GM19023 (cell line): ENCODE results near the gene GPRC5A.

Experiments
- ATAC-seq: cut with Tn5 transposase; IDR thresholded peaks from one replicate; pipeline ENCODE4 v1.9.1; 2021; ENCODE audit warnings: mild to moderate bottlenecking, moderate library complexity; ENCODE audit not compliant: unreplicated experiment

The GPRC5A gene

DNA sequence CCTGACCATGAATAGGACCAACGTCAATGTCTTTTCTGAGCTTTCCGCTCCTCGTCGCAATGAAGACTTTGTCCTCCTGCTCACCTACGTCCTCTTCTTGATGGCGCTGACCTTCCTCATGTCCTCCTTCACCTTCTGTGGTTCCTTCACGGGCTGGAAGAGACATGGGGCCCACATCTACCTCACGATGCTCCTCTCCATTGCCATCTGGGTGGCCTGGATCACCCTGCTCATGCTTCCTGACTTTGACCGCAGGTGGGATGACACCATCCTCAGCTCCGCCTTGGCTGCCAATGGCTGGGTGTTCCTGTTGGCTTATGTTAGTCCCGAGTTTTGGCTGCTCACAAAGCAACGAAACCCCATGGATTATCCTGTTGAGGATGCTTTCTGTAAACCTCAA lies 17.3 kb downstream of the GPRC5A start:
- ATAC-seq = no peak

DNA sequence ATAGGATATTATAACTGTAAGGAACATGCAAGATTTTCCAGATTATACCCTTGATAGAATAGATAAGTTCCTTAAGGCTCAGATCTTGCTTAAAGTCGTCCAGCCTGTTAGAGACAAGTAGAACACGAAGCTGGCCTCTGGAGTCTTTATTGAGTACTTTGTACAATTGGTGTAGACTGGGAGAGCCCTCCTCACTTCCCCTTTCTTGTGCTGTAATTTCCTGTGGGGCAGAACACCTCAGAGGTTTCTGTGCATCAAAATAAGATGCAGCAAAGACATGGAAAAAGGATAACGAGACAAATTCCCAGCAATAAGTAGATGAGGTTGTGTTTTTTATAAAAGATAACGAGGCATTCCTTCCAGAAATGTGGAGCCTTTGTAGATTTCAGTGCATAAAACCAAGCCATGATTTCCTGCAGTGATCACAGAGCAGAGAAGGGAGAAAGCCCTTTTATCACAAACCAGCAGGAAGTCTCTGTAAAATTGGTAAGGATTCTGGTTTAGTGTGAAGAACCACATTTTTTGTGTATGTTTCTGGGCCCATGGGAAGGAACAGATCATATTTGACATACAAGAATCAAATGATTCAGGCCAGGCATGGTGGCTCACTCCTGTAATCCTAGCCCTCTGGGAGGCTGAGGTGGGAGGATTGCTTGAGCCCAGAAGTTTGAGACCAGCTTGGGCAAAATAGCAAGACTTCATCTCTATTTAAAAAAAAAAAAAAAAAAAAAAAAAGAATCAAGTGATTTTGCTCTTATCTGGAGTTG lies 18.0 kb downstream of the GPRC5A start:
- ATAC-seq = no peak

DNA sequence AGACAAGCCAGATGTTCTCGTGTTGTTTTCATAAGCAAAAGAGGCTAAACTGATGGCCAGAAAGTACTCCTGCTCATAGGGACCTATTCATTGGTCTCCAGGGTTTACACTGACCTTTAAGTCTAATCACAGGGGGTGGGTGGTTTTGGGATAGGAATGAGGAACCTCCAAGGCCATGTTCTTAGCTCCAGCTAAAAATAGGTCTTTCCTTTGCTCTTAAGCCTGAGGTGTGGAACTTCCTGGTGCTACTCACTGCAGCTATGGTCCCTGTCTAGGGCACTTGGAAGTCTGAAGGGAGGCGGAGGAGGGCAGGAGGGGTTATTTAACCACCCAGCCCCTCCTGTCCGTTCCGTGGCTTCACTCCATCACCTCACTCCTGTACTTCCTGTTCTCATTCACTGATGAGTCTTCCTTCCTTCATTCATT lies 18.6 kb downstream of the GPRC5A start:
- ATAC-seq = no peak

DNA sequence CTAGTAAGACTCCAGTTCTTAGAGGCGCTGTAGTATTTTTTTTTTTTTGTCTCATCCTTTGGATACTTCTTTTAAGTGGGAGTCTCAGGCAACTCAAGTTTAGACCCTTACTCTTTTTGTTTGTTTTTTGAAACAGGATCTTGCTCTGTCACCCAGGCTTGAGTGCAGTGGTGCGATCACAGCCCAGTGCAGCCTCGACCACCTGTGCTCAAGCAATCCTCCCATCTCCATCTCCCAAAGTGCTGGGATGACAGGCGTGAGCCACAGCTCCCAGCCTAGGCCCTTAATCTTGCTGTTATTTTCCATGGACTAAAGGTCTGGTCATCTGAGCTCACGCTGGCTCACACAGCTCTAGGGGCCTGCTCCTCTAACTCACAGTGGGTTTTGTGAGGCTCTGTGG lies 21.3 kb downstream of the GPRC5A start:
- ATAC-seq = no peak

DNA sequence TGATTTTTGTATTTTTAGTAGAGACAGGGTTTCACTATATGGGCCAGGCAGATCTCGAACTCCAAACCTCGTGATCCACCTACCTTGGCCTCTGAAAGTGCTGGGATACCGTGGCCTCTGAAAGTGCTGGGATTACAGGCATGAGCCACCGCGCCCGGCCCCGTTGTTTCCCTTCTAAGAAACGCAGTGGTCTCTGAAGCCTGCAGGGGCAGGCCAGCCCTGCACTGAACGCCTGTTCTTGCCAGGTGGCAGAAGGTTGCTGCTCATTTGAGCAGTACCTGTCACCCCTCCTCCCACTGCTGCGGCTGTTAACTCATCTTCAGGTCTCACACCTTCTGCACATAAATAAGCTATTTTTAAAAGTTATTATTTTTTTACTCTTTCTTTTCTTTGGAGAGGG lies 24.3 kb downstream of the GPRC5A start:
- ATAC-seq = no peak

DNA sequence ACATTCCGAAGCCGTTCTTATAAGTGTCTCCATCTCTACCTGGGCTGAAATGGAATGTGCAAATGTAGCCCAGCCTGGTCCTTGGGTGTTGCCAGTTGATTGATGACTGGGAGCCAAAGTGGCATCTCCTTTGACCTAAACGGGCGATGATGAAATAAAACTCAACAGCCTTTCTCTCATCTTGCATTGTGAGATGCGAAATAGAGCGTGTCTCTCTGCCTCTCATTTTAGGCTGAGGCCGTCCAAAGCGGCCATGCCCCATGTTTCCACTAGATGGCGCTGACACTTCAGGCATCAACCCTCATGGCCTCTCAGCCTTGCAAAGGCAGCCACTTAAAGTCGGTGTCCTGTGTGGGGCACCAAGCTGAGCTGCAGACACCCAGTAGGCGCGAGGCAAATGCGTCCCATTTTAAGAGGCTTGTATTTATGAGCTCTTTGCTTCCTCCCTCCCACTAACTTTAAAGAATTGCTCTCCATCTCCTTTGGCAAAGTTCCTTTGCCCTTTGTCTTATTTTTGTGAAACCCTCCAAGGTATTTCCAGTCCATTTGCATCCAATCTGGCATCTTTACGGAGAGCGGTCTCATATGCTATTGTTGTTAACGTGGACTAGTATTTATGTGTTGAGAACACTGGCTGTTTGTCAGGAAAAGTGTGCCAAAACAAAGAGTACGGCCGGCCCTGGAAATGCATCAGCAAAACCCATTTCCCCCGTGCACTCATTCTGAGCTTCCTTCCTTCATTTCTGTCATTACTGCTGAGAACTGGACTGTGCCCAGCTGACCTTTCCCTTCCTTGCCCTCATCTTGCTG lies 25.0 kb downstream of the GPRC5A start:
- peak; percentile 96 for ATAC-seq

DNA sequence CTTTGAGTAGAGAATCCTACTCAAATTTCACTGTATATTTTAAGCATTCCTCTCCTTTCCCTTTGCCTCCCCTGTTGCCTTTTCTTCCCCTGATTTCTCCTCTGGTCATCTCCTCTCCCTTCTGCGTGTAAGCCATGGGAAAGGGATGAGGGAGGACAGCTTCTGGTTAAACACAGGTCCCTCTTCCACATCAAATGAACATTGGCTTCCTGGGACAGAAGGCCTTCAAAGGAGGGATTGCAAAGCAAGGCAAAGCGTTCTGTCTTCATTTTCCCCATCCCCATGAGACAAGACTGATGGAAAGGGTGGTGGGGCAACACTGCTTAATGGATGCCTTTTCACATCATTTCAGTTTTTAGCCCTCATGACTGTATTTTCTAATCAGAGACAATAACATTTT lies 26.2 kb downstream of the GPRC5A start:
- no peak for ATAC-seq

DNA sequence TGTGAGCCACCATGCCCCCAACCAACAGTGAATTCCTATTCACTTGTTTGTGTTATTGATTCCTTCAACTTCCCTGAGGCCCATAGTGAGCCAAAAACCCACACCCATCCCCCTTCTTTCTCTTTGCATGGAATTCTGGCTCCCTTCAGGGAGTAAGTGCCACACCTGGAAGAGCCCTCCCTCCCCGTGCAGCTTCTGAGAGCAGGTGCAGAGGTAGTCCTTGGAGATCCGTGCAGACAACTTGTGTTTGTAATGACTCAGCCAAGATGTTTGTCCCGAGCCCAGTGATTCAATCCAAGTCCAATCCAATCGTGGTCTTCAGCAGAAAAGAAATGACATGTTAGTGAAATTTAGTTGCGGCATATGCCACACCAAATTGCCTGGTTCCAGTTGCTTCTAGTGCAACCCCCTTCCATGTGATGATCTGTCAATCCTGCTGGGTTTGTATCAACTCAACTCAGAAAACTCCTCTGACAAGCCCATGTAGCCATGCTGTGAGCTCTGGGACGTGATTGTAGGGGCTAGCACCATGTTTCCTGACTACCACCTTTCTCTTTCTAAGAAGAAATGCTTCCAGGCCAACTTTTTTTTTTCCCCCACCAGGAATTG lies 27.5 kb downstream of the GPRC5A start:
- no peak for ATAC-seq

DNA sequence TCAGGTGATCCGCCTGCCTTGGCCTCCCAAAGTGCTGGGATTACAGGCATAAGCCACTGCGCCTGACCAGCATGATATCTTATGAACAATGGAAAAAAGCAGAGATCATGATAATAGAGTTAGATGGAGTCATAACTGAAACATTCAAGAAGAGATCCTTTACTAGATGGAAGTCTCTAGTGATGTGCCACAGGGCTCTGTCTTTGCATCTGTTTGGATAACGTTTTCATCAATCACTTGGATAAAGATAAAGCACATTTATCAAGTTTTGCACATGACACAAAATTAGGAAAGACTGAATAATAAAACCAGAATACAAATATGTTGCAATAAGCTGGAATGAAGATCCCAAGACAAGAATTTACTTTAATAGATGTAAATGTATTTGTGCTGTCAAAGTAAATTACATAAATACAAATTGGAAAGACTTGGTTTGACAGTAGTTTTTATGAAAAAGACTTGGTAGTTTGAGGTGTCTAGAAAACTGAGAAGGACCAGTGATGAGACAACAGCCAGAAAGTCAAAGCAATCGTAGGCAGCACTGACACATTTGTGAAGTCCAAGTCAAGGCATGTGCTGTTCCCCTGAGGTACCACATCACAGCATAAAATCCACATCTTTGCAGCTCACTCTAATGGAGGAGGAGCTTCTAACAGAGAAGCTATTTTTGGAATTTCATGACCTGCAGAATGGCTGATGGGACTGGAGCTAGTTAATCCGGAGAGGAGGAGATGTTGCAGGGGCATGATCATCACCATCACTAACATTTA lies 28.5 kb downstream of the GPRC5A start:
- no peak for ATAC-seq

DNA sequence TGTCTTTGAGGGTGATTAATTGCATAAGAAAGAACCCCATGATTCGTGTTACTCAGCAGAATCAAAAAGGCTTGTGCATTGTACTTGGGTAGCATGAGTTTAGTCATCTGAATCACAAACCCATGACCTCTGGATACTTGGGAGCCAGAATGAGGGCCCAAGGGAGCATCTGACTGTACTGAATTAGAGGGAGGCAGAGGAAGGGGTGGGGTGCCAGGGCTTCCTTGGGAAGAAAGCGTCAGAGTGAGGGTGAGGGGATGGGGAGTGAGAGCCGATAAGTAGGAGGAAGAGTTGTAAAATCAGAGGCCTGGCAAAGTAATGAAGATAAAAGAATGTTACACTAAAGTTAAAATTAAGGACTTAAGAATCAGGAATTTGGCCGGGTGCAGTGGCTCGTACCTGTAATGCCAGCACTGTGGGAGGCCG lies 30.8 kb downstream of the GPRC5A start:
- no peak for ATAC-seq

DNA sequence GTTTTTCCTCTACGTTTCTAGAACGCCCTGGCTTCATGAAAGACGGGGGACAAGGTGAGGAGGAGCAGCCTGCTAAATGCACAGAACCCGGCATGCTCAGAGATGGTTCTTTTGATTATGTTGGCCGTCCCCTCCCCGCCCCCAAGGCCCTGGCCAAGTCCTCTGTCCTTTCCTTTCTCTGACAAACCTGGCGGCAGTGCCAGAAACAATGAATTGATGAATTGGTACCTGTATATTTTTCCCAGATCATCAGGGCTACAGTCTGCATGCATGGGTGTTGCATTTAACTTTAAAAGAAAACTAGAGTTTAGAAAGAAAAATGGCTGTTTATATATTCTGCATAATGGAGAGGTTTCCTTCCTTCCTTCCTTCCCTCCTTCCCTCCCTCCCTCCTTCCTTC lies 31.6 kb downstream of the GPRC5A start:
- ATAC-seq = no peak

DNA sequence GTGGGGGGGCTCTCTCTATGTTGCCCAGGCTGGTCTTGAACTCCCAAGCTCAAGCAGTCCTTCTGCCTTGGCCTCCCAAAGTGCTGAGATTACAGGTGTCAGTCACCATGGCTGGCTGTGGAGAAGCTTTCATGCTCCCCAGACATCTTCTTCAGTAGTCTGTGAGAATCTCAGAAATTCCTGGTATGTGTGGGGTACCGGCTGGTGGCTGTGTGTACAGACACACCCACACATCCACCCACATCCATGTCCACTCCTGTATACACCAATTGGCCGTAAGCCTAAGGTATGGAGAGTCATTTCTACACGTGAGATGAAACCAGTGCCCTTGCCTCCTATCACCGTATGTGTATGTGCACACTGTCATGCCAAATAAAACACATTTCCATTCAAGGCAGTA lies 32.8 kb downstream of the GPRC5A start:
- no peak for ATAC-seq

DNA sequence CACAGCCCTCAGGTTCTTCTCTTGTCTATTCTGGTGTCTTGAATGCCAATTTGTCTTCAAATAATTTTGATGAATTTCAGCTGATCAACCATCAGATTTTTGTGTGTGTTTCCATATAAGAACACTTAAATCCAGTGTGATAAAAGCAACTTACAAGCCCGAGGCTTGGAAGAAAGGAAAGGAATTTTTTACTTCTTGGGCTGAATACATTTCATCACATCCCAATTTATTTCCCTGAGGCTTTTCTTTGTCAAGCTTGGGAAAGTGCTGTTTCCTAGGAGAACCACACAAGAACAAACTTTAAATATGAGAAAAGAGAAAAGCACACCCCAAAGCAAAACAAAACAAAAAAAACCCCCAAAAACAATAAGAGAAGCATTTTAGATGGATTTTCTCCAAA lies 34.0 kb downstream of the GPRC5A start:
- no peak for ATAC-seq

DNA sequence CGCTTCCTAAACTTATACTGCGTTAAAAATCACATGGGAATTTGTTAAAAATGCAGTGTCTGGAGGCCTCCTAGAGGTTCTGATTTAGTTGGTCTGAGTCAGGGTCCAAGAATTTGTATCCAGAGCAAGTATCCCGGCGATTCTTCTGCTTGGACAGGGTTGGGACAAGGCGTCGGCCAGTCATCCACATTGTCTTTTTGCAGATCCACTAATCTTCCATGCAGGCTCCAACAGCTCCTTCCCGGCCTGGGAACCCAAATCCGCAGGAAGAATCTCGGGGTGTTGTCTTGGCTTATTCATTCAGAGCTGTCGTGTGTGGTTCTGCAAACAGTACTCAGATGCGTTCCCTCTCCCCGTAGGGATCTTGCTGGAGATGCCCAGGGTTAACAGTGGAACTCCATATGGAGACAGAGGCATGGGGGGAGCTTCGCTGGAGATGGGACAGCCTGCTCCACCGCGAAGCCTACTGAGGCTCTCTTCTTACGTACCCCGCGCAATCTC lies 35.3 kb downstream of the GPRC5A start:
- ATAC-seq = no peak

DNA sequence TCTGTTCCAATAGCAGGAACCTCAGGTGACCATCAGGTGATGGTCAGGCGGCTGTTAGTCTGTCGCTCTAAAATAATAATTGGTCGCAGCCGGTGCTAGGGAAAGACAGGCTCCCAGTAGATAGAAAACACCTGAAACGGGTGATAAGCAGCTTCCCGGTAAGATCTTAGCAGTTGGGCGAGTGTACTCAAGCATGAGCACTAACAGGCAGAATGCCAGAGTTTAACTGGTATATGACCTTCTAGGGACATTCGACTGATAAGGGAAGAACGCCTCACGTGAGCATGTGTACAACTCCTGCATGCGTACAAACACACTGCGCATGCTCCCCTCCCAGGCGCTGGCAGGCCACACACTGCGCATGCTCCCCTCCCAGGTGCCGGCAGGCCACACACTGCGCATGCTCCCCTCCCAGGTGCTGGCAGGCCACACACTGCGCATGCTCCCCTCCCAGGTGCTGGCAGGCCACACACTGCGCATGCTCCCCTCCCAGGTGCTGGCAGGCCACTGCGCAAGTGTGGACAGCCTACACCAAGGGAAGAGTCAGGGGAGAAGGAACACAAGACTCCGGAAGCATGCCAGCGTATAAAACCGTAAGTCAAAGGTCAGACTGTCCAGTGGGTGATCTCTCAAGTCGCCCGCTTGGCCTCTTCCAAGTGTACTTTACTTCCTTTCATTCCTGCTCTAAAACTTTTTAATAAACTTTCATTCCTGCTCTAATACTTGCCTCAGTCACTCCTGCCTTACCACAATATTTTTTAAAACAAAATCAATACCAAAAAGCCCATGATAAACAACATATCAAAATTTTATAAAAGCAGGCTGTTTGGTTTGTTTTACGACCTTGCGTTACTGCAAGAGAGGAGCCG lies 36.1 kb downstream of the GPRC5A start:
- no peak for ATAC-seq

DNA sequence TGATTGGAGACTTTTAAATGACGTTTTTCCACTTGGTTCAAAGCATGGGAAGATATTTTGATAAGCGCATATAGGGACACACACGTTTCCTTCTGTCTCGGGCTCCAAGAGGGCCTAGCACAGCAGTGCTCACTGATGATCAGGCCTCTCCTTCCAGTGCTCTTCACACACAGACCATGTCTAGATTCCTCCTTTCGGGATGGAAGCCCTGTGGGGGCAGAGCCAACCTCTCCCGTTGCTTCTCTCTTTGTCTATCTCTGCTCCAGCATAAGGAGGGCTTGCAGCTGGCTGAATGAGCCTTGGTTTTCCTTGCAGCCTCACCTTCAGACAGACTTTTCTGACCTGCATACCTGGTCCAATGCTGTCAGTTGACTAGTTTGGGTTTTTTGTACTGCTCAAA lies 38.3 kb downstream of the GPRC5A start:
- ATAC-seq = no peak

DNA sequence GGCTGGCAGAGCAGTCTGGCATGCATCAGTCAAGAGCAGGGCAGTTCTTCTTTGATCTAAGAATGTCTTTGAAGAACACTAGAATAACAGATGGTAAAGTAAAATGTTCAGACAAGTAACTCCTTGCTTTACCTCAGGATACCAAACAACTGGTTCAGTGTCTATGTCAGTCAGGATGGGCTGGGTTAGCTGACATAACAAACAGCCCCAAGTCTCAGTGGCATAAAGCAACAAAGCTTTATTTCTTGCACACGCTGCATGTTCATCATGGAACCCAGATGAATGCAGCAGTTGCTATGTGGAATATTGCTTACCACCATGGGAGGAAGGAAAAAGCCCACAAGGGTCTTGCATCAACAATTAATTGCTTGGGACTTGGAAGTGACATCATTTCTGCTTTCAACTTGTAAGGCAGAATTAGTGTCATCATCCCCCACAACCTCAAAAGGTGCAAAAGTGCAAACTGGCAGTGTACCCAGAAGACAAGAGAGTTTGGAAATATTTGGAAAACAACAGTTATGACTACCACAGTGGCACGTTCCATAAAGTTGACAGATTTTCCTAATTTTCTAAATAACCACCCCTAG lies 39.4 kb downstream of the GPRC5A start:
- no peak for ATAC-seq

DNA sequence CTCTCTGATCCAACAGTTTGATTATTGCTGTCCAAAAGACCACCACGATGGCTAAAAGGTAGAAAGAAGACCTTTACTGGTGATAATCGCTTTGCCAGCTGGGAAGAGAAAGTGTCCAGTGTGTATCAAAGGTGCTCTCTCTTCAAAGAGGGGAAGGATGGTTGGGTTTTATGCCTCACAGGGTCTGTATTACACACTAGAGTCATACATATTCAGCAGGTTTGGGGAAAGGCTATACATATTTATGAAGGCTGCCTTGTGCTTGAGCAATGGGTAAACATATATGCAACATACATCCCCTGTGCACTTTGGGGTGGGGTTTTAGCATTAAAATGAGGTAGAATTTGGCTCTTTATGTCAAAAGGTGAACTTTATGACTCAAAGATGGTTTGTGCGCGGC lies 42.4 kb downstream of the GPRC5A start:
- no peak for ATAC-seq

DNA sequence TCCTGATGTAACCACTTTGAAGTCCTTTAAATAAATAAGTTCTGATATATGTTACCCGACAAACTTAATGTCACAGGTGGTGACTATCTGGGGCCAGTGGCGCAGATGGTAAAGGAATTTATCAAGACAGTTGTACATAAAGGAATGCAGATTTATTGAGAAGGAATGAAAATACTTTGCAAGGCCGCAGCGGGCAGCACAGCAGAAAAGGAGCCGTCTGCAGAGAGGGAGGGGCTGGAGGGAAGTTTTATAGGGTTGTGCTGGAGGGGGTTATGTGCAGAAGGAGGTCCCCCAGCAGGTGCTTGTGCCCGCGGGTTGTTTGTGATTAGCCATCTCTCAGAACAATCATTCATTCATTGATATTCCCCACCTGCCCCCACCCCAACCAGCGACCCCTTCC lies 43.2 kb downstream of the GPRC5A start:
- ATAC-seq = no peak
